H9 (cell line): ENCODE data around the gene ADAM29. TPM values are rescaled to one million over a fixed set of nuclear protein-coding genes. Genes with fewer than 3 reads are reported as not detected.
"Not testable (repeated sequence)": the region's sequence is repeated elsewhere in the genome, so short reads cannot be mapped to it uniquely, and the experiment has no call there.

Experiments
- DNase-seq: peaks from one replicate; pipeline ENCODE4 v3.0.0-alpha.2; 2017
- H2AFZ ChIP-seq: one replicate; pipeline ENCODE4 v1.6.1; 2013; ENCODE audit warnings: mild to moderate bottlenecking, low read length, control low read depth, moderate library complexity
- H2AK5ac ChIP-seq: 2 replicates; pipeline ENCODE4 v1.6.1; 2013; ENCODE audit warnings: low read length, control low read depth, mixed read lengths; ENCODE audit not compliant: insufficient read length
- H2BK120ac ChIP-seq: one replicate; pipeline ENCODE4 v1.6.1; 2013; ENCODE audit warnings: low read depth, mild to moderate bottlenecking, low read length, control low read depth, inconsistent platforms; ENCODE audit not compliant: poor library complexity, severe bottlenecking
- H2BK12ac ChIP-seq: 2 replicates; pipeline ENCODE4 v1.6.1; 2013; ENCODE audit warnings: low read length, control low read depth, mixed read lengths, low read depth; ENCODE audit not compliant: insufficient read length
- H2BK15ac ChIP-seq: 2 replicates; pipeline ENCODE4 v1.6.1; 2013; ENCODE audit warnings: low read depth, low read length, control low read depth
- H2BK20ac ChIP-seq: one replicate; pipeline ENCODE4 v1.6.1; 2013; ENCODE audit warnings: low read depth, mild to moderate bottlenecking, low read length, control low read depth, inconsistent platforms; ENCODE audit not compliant: poor library complexity, severe bottlenecking
- H2BK5ac ChIP-seq: 2 replicates; pipeline ENCODE4 v1.6.1; 2013; ENCODE audit warnings: low read length, control low read depth, mixed read lengths; ENCODE audit not compliant: insufficient read length
- H3K14ac ChIP-seq: 2 replicates; pipeline ENCODE4 v1.6.1; 2013; ENCODE audit warnings: low read length, control low read depth; ENCODE audit not compliant: insufficient read depth
- H3K18ac ChIP-seq: 2 replicates; pipeline ENCODE4 v1.6.1; 2013; ENCODE audit warnings: low read depth, mild to moderate bottlenecking, mixed read lengths, low read length, control low read depth; ENCODE audit not compliant: insufficient read length
- H3K23ac ChIP-seq: 2 replicates; pipeline ENCODE4 v1.6.1; 2013; ENCODE audit warnings: low read length, control low read depth, mixed read lengths, low read depth; ENCODE audit not compliant: insufficient read length
- H3K23me2 ChIP-seq: 2 replicates; pipeline ENCODE4 v1.6.1; 2013; ENCODE audit warnings: low read depth, mild to moderate bottlenecking, mixed read lengths, low read length, control low read depth; ENCODE audit not compliant: insufficient read length, poor library complexity, severe bottlenecking
- H3K27ac ChIP-seq: 2 replicates; pipeline ENCODE4 v1.5.1; 2013; ENCODE audit warnings: low read length, control low read depth, mixed read lengths, low read depth; ENCODE audit not compliant: insufficient read length
- H3K27me3 ChIP-seq: 2 replicates; pipeline ENCODE4 v1.6.1; 2013; ENCODE audit warnings: low read length, control low read depth, inconsistent platforms; ENCODE audit not compliant: insufficient read depth
- H3K4ac ChIP-seq: 2 replicates; pipeline ENCODE4 v1.6.1; 2013; ENCODE audit warnings: low read depth, mild to moderate bottlenecking, control low read depth, inconsistent platforms, low read length, moderate library complexity
- H3K4me1 ChIP-seq: 2 replicates; pipeline ENCODE4 v1.6.1; 2013; ENCODE audit warnings: low read length, control low read depth, inconsistent platforms; ENCODE audit not compliant: insufficient read depth
- H3K4me2 ChIP-seq: 2 replicates; pipeline ENCODE4 v1.6.1; 2013; ENCODE audit warnings: low read length, control low read depth, mixed read lengths; ENCODE audit not compliant: insufficient read length, insufficient read depth
- H3K56ac ChIP-seq: 2 replicates; pipeline ENCODE4 v1.6.1; 2013; ENCODE audit warnings: low read depth, mild to moderate bottlenecking, mixed read lengths, low read length, control low read depth; ENCODE audit not compliant: insufficient read length
- H3K79me1 ChIP-seq: 2 replicates; pipeline ENCODE4 v1.6.1; 2013; ENCODE audit warnings: low read depth, mild to moderate bottlenecking, moderate library complexity, low read length, control low read depth, inconsistent platforms; ENCODE audit not compliant: insufficient read depth, poor library complexity, severe bottlenecking
- H3K79me2 ChIP-seq: 2 replicates; pipeline ENCODE4 v1.6.1; 2013; ENCODE audit warnings: low read length, control low read depth, inconsistent platforms; ENCODE audit not compliant: insufficient read depth
- H3K9ac ChIP-seq: 2 replicates; pipeline ENCODE4 v1.6.1; 2013; ENCODE audit warnings: low read length, control low read depth, mixed read lengths; ENCODE audit not compliant: insufficient read length; ENCODE audit errors: extremely low read depth
- H3K9me3 ChIP-seq: one replicate; pipeline ENCODE4 v1.6.1; 2013; ENCODE audit warnings: low read depth, low read length, inconsistent platforms; ENCODE audit not compliant: control insufficient read depth
- H3T11ph ChIP-seq: one replicate; pipeline ENCODE4 v1.6.1; 2013; ENCODE audit warnings: mild to moderate bottlenecking, low read length, control low read depth, inconsistent platforms
- H4K20me1 ChIP-seq: one replicate; pipeline ENCODE4 v1.6.1; 2013; ENCODE audit not compliant: control insufficient read depth, insufficient read length, insufficient read depth
- H4K5ac ChIP-seq: 2 replicates; pipeline ENCODE4 v1.6.1; 2013; ENCODE audit warnings: low read depth, mild to moderate bottlenecking, mixed read lengths, low read length, control low read depth; ENCODE audit not compliant: insufficient read length
- H4K8ac ChIP-seq: replicated peaks from 2 replicates; pipeline ENCODE4 v1.6.1; 2013; ENCODE audit warnings: low read length, control low read depth, mixed read lengths, low read depth; ENCODE audit not compliant: insufficient read length
- H4K91ac ChIP-seq: 2 replicates; pipeline ENCODE4 v1.6.1; 2013; ENCODE audit warnings: low read depth, mild to moderate bottlenecking, moderate library complexity, mixed read lengths, low read length, control low read depth; ENCODE audit not compliant: insufficient read length
- H3K27ac Mint-ChIP-seq, 3 experiments: 2 replicates in 2 of 3; 3 replicates in 1 of 3; pipeline ENCODE4 v1.8.0; 2020 to 2021; ENCODE audit warnings: mixed read lengths in 3 of 3, mild to moderate bottlenecking in 1 of 3, moderate library complexity in 1 of 3
- H3K27me3 Mint-ChIP-seq: 2 replicates; pipeline ENCODE4 v1.8.0; 2021; ENCODE audit warnings: low read depth, mild to moderate bottlenecking, moderate library complexity, mixed read lengths
- H3K36me3 Mint-ChIP-seq, 3 experiments: 2 replicates in 2 of 3; 3 replicates in 1 of 3; pipeline ENCODE4 v1.8.0; 2020 to 2021; ENCODE audit warnings: low read depth in 3 of 3, mixed read lengths in 3 of 3; ENCODE audit not compliant: insufficient read depth in 1 of 3
- H3K4me1 Mint-ChIP-seq, 2 experiments: 2 replicates each; pipeline ENCODE4 v1.8.0; 2020; ENCODE audit warnings: mixed read lengths in 2 of 2
- H3K4me3 Mint-ChIP-seq, 2 experiments: 2 replicates in 1 of 2; 3 replicates in 1 of 2; pipeline ENCODE4 v1.8.0; 2020 to 2021; ENCODE audit warnings: mild to moderate bottlenecking in 2 of 2, mixed read lengths in 2 of 2, moderate library complexity in 1 of 2
- H3K9me3 Mint-ChIP-seq, 2 experiments: 2 replicates in 1 of 2; 3 replicates in 1 of 2; pipeline ENCODE4 v1.8.0; 2020; ENCODE audit warnings: mild to moderate bottlenecking in 2 of 2, mixed read lengths in 2 of 2, moderate library complexity in 1 of 2
- CTCF ChIP-seq: fragments of 200-600 bp; sonication (generic); conservative IDR thresholded peaks from 3 replicates; pipeline ENCODE4 v1.8.0; 2021; ENCODE audit warnings: antibody characterized with exemption, mild to moderate bottlenecking
- WGBS: extraction: QIAGEN DNeasy Blood & Tissue Kit; methylation state at CpG from one replicate; pipeline ENCODE4 v1.1.7; 2013; ENCODE audit warnings: missing lambda C conversion rate, low lambda C conversion rate, mixed read lengths; ENCODE audit not compliant: insufficient read length; ENCODE audit errors: extremely low coverage; 5-methylcytosine and 5-hydroxymethylcytosine counted together
- total RNA-seq: library from RNA; stranded (reverse); gene quantifications from 2 replicates; pipeline ENCODE4 v1.2.1, GENCODE V29; 2021

The ADAM29 gene
- total RNA-seq, 1 experiment from 2014 or later = not detected

GRCh38 chr4:174983128-174983750, 65.1 kb downstream of the ADAM29 start:
- WGBS = no CpG with 5 or more reads among the region's 6 CpGs
- Histone ChIP-seq H3K79me2 (no peaks in the 10 kb centered on the region), H3K4me2 (no peak overlapping the region), H3K23ac (no peak overlapping the region), H3K4me1 (no peaks in the 10 kb centered on the region), H4K20me1 (no peaks in the 10 kb centered on the region), H4K5ac (no peak overlapping the region), H3K18ac (no peak overlapping the region), H4K8ac (no peak overlapping the region), H2BK15ac (no peak overlapping the region), H2BK12ac (no peak overlapping the region), H3K56ac (no peak overlapping the region), H3K79me1 (no peaks in the 10 kb centered on the region), H2AK5ac (no peak overlapping the region), H2BK5ac (no peak overlapping the region), H3K9me3 (no peaks in the 10 kb centered on the region), H3K4ac (no peak overlapping the region), H2BK120ac (no peak overlapping the region), H2BK20ac (no peak overlapping the region), H4K91ac (no peak overlapping the region), H2AFZ (no peak overlapping the region), H3T11ph (no peak overlapping the region), H3K9ac (no peak overlapping the region), H3K27ac (no peak overlapping the region), H3K23me2 (no peaks in the 10 kb centered on the region), H3K27me3 (no peaks in the 10 kb centered on the region), H3K14ac (no peak overlapping the region)
- H3K4me3 Mint-ChIP-seq = no peak overlapping the region
- H3K9me3 Mint-ChIP-seq = peaks cover 13 to 39% of the 10 kb centered on the region in 2 experiments
- H3K27me3 Mint-ChIP-seq = no peaks in the 10 kb centered on the region
- peaks cover 15 to 28% (median 23%) of the 10 kb centered on the region in 3 experiments; a peak in 6 of 7 replicates for H3K36me3 Mint-ChIP-seq
- H3K27ac Mint-ChIP-seq = no peak overlapping the region
- TF ChIP-seq CTCF = no peak
- H3K4me1 Mint-ChIP-seq = 0 out of 4 replicates have a peak, but pooled peaks cover 3 to 5% of the 10 kb centered on the region in 2 experiments
- DNase-seq = no peak

GRCh38 chr4:174983870-174984269, 65.7 kb downstream of the ADAM29 start:
- not testable (repeated sequence) for H2BK12ac ChIP-seq, H4K20me1 ChIP-seq, H3K27me3 Mint-ChIP-seq, H3K4me2 ChIP-seq, H3K23ac ChIP-seq, H3K56ac ChIP-seq, H3K9me3 ChIP-seq, H3K27me3 ChIP-seq, H2BK20ac ChIP-seq, H2AK5ac ChIP-seq, H3K9ac ChIP-seq, H3K4me1 ChIP-seq, H3K27ac ChIP-seq, H4K8ac ChIP-seq, H3T11ph ChIP-seq, H3K18ac ChIP-seq, DNase-seq, H3K14ac ChIP-seq, H3K4me1 Mint-ChIP-seq, H3K79me2 ChIP-seq, H3K27ac Mint-ChIP-seq, H2BK120ac ChIP-seq, H2BK5ac ChIP-seq, H4K5ac ChIP-seq, H3K23me2 ChIP-seq, H2AFZ ChIP-seq, H3K4ac ChIP-seq, H4K91ac ChIP-seq, H3K4me3 Mint-ChIP-seq, H3K79me1 ChIP-seq, H2BK15ac ChIP-seq
- Mint-ChIP-seq H3K36me3 (peaks cover 15 to 28% (median 23%) of the 10 kb centered on the region in 3 experiments; a peak in 6 of 7 replicates), H3K9me3 (peaks cover 13 to 39% of the 10 kb centered on the region in 2 experiments)
- no CpG with 5 or more reads among the region's 5 CpGs for WGBS
